ENCODE measurements around the gene GCGR.

Gene GCGR

GRCh38 chr17:81803728-81804558 lies at the start of gene GCGR:
Gene GCGR (plus strand): TSS chr17:81804150. CDS start chr17:81809019, 4,869 bp downstream.
- DNase-seq: no peak

DNA sequence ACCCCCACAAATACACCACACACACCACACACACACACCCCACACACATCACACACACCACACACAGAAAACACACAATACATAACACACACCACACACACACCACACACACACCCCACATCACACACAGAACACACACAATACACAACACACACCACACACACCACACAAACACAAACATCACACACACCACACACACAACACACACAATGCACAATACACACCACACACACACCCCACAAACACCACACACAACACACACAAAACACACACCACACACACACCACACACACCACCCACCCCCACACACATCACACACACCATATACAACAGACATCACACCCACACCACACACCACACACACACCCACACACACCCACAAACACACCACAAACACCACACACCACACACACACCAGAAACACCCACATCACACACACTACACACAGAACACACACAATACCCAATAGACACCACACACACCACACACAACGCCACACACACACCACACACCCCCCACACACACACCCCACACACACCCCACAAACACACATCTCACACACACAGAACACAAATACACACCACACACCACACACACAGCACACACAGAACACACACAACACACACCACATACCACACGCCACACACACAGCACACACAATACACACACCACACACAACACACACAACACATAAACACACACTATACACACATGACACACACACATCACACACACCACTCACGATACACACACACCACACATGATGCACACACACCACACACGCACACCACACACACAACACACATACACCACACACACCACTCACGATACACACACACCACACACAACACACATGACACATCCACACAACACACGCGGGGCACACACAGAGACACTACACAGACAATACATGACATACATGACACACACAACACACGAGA lies 11.0 kb upstream of the GCGR start:
- no peak for DNase-seq

- DNase-seq: no peak
Measured at GRCh38 chr17:81794074-81794476, 9.9 kb upstream of the GCGR start.

GRCh38 chr17:81794509-81794908 lies 9.4 kb upstream of the GCGR start:
- no peak for DNase-seq

DNA sequence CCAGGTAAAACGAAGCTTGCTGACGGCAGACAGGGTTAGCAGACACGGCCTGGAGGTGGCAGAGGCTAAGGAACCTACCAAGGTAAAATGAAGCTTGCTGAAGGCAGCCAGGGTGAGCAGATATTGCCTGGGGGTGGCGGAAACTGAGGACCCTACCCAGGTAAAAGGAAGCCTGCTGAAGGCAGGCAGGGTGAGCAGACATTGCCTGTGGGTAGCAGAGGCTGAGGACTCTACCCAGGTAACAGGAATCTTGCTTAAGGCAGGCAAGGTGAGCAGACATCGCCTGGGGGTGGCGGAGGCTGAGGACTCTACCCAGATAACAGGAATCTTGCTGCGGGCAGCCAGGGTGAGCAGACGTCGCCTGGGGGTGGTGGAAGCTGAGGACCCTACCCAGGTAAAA lies 2.6 kb upstream of the GCGR start:
- DNase-seq: no peak

DNA sequence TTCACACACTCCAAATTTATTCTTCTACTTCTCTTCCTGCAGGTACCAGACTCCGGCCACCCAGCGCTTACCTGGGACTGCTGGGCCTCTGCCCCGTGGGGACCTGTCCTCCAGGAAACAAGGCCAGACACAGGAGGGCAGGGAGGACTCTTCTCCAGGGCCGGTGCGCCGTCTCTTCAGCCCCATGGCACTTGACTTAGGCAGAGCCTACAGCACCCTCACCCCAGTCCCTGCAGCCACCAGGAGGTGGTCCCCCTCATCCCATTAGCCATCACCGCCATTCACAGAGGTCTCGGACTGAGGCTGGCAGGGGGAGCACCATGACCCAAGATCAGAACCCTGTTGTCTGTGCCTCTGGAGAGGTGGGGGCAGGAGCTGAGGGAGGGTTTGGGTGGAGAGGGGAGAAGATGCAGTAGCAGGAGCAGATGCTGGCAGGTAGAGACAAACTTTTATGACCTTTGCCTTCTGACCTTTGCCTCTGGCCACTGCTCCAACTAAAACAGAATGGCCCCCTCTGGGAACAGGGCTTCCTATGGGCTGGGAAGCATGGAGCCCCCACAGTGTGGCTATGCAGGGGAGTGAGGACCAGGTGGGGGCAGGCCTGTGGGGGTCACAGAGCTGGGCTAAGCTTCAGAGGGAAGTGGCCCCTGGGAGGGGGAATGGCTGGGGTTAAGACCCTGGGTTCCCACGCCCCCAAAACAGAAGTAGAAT lies 1.7 kb upstream of the GCGR start:
- no peak for DNase-seq

GRCh38 chr17:81802856-81803643 lies 900 bp upstream of the GCGR start:
- no peak for DNase-seq

DNA sequence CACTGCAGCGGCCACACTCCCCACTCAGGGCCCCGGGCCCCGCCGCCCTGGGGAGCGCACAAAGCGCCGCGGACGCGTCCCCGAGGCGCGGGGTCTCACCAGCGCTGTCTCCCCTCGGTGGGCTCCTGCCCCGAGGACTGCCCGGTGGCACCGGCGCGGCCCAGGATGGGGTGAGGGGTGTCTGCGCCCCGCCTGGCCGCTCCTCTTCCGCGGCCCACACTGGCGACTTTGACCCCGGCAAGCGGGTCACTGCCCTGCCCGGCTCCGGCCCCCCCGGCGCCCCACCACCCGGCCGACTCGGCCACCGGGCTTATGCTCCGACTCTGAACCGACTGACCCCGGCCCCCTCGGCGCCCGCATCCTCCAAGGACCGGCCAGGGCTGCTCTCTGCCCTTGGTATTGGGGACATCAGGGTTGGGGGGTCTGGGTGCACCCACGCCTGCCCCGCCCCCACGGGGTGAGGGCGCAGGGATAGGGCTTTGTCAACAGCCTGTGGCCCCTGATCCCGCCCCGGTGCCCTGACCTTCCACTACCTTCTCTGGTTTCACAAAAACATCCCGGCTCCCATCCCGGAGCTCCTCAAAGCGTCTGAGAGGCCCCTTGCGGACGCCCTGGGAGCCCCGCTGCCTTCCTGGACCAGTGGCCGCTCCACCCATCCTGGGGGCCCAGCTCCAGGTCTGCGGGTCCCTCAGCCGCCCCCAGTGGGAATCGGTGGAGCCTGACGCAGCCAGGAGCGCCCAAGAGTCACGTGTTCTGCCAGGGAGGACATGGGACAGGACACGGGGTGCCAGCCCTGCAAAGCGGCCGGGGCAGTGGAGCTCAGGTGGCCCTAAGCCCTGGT lies 829 bp downstream of the GCGR start:
- no peak for DNase-seq

GRCh38 chr17:81805707-81806460 lies 1.9 kb downstream of the GCGR start:
- no peak for DNase-seq

- no peak for DNase-seq
Measured at GRCh38 chr17:81806461-81807209, 2.7 kb downstream of the GCGR start.

DNA sequence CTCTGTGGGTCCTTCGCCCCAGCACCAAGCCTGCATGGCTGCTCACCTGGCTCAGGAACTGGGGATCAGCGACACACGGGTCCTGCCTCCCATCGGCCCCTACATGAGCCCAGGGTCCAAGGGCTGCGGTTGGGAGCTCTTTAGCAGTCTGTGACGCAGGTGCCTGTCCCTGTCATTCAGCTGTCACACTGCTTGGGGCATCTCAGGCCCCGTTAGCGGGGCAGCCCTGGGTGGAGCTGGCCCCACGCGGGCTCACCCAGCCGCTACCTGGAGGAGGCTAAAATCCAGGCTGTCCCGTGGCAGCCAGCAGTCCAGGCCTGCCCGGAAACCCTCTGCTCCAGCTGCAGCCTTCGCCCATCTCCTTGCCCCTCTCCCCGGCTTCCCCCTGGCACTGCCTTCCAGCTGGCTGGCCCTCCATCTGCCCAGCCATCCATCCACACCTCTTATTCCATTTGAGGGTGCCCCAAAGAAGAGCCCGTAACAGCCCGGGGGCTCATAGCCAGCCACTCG lies 3.3 kb downstream of the GCGR start:
- DNase-seq: no peak

- DNase-seq: no peak
Measured at GRCh38 chr17:81807839-81808238, 3.9 kb downstream of the GCGR start.

GRCh38 chr17:81808778-81809555 lies 5.0 kb downstream of the GCGR start:
- no peak for DNase-seq

DNA sequence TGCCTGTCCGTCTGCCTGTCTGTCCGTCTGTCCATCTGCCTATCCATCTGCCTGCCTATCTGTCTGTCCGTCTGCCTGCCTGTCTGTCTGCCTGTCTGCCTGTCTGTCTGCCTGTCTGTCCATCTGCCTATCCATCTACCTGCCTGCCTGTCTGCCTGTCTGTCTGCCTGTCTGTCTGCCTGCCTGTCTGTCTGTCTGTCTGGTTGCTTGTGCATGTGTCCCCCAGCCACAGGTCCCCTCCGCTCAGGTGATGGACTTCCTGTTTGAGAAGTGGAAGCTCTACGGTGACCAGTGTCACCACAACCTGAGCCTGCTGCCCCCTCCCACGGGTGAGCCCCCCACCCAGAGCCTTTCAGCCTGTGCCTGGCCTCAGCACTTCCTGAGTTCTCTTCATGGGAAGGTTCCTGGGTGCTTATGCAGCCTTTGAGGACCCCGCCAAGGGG lies 5.6 kb downstream of the GCGR start:
- DNase-seq: no peak

GRCh38 chr17:81810476-81810875 lies 6.5 kb downstream of the GCGR start:
- DNase-seq: no peak

DNA sequence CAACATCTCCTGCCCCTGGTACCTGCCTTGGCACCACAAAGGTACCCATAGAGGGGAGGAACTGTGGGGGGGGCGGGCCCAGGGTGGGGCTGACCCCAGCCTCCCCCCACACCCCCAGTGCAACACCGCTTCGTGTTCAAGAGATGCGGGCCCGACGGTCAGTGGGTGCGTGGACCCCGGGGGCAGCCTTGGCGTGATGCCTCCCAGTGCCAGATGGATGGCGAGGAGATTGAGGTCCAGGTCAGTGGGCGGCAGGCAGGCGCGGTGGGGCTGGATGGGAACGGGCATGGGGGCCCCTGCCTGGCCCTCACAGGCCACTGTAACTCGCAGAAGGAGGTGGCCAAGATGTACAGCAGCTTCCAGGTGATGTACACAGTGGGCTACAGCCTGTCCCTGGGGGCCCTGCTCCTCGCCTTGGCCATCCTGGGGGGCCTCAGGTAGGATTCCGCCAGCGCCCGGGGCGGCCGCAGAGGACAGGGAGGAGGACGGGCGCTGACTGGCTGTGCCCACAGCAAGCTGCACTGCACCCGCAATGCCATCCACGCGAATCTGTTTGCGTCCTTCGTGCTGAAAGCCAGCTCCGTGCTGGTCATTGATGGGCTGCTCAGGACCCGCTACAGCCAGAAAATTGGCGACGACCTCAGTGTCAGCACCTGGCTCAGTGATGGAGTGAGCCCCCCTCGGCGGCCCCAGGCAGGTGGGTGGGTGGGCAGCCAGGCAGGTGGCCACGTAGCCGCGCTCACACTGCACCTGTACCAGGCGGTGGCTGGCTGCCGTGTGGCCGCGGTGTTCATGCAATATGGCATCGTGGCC lies 7.1 kb downstream of the GCGR start:
- DNase-seq: no peak

DNA sequence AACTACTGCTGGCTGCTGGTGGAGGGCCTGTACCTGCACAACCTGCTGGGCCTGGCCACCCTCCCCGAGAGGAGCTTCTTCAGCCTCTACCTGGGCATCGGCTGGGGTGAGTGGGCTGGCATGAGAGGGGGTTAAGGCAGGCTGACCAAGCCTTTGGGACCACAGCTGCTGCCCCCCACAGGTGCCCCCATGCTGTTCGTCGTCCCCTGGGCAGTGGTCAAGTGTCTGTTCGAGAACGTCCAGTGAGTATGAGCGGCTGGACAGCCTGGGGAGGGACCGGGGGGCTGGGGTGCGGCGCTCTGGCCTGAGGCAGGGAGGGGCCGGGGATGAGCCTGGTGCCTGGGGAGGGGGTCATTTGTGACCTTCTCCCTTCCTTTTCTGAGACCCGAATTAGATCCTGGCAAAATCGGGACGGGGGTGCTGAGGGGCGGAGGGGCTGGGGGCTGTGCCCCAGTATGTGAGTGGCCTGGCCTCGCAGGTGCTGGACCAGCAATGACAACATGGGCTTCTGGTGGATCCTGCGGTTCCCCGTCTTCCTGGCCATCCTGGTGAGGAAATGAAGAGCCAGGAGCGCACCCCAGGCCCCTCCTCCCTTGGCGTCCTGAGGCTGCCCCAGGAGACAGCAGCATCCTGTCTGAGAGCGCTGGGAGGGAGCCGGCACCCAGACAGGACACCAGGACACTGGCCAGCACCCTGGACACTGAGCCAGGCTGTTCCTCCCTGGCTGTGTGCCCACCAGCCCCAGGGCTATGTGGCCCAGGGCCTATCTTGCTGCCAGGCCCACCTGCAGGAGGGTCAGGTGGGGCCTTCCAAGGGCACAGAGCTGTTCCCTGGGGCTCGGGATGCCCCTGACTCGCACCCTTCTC lies 8.0 kb downstream of the GCGR start:
- no peak for DNase-seq
